HG03196 (cell line): Measurements from ENCODE around the gene GDF15.
"Not testable (repeated sequence)": the region's sequence is repeated elsewhere in the genome, so short reads cannot be mapped to it uniquely, and the experiment has no call there.

Experiments used
- ATAC-seq: cut with Tn5 transposase; IDR thresholded peaks from one replicate; pipeline ENCODE4 v1.9.1; 2021; ENCODE audit not compliant: unreplicated experiment

GDF15 gene

DNA sequence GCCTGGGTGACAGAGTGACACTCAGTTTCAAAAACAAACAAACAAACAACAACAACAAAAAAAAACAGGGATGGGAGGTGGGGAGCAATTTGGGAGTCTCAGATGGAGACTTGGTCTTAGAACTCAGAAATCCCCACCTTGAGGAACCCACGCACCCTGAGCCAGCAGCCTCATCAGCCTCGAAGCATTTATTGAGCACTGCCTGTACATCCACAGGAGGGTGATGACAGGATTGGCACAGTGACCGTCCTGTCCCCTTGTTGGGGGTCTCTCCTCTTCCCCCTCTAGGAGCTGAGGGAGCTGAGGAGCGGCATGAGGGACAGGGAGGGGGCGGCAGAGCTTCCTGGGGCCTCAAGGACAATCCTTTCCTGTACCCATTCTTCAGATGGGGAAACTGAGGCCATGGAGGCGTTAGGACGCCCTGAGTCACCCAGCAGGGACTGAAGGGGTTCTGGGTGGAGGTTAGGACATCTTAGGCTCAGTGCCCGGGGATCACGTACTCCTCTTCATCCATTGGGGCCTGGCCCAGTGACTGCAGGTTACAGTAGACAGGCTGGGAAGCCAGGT lies 5.6 kb downstream of the GDF15 start:
- ATAC-seq: no peak

DNA sequence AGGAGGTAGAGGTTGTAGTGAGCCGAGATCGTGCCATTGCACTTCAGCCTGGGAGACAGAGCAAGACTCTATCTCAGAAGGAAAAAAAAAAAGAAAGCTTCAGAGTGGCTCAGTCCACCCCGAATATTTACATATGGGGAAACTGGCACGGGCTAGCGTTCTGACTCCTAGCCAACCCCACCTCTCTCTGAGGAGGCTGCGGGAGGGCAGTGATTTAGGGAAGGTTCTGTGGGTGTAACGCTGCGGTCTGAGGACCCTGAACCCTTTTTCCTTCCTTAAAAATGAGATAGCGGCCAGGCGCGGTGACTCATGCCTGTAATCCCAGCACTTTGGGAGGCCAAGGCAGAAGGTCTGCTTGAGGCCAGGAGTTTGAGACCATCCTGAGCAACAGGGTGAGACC lies 6.5 kb downstream of the GDF15 start:
- ATAC-seq: no peak

DNA sequence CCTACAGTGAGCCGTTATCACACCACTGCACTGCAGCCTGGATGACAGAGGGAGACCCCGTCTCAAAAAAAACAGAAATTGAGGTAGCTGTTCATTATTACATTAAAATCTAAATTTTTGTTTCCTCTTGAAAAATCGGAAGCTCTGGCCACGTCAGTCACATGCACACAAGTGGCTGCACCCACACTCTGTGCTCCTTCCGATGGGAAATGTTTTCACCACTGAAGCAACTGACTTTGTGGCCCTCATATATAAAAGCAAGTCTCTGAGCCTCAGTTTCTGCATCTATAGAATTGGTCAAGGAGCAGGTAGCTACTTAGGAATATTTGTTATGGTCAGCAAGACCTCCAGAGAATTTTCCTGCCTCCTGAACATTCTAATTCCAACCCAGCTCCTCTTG lies 7.0 kb downstream of the GDF15 start:
- no peak for ATAC-seq

DNA sequence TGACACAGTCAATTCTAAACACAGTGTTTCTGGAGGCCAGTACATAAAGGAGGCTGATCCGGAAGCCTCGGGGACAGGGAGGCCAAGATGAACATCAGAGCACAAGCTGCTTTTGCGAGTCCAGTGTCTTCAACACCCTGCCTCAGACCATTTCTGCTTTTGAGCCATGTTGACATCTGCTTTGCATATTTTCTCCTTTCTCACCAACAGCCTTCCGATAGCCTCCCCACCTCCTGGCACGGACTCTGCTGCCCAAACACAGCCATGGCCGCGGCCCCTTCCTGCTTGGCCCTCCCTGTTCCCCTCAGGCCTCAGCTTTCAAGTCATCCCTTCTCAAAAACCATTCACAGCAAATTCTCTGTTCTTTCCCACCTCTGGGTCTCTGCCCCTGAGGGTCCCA lies 7.9 kb downstream of the GDF15 start:
- no peak for ATAC-seq

DNA sequence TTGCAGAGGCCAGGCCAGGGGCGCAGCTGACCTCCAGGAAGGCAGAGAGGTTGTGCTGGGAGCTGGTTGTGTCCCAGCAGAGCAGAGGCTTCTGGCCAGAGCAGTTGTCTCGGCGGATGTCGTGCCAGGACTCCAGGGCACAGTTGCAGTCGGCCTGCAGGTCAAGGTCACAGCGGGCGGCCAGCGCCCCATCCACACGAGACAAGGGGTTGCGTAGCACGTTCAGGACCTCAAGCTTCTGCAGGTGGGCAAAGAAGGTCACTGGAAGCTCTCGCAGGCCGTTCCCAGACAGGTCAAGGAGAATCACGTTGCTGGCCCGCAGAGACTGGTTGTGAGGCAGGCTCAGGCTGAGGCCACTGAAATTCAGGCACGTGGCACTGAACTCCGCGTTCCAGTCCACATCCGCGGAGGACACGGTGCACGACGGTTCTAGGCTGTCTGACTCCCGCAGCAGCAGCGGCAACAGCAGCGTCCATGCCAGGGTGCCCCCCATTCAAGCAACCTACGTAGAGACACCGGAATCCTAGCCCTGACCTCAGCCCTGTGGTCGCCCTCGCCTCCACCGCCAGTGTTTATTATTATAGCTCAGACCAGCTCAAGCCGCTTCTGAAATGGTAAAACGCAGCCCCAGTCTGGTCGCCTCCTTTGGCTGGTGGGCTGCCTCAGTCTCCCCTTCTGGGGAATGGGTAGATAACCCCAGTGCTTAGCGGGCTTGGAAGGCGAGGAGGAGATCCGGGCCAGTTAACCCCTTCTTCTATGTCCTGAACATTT lies 10.7 kb downstream of the GDF15 start:
- ATAC-seq: no peak

DNA sequence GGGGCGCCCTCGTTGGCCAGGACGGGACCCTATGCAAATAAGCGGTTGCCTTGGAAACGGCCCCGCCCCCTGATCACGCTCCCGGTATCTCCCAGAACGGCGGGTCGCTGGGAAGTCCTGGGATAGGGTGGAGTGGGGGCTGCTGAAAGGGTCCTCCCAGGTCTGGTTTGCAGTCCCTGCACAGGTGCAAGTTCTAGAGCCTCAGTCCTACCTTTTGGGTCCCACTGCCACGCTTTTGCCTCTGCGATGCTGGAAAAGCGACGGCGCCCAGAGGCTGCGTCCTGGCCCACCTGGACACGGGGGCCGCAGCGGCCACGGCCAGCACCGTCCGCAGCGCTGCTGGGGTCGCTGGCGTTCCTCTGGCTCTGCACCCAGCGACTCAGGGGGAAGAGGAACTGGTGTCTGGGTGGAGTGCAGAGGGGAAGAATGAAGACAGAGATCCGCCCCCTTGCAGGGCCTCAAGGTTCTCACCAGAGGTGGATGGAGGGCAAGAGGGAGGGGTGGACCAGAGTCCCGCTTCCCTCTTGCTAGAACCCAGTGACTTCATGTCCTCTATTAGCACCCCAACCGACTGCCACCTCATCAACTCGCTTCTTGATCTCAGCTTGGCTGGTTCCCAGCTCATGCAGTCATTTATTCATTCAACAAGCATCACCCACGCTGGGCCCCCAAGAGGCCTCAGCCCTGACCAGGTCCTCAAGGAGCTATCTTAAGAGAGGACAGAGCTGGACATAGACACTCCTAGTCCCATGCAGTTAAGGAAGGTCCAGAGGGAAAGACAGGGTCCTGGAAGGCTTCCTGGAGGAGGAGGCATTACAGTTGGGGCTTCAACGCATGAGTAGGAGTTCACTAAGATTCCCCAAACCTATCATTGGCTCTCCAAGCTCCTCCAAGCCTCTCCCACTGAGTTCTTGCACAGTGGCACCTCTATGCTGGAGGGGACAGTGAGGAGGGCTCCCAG lies 11.6 kb downstream of the GDF15 start, which contains the start of gene LRRC25:
Gene LRRC25 (minus strand): TSS at position 381 of the 961 bp plus-strand sequence. CDS start 659 bp downstream, outside the sequence.
- ATAC-seq: no peak

DNA sequence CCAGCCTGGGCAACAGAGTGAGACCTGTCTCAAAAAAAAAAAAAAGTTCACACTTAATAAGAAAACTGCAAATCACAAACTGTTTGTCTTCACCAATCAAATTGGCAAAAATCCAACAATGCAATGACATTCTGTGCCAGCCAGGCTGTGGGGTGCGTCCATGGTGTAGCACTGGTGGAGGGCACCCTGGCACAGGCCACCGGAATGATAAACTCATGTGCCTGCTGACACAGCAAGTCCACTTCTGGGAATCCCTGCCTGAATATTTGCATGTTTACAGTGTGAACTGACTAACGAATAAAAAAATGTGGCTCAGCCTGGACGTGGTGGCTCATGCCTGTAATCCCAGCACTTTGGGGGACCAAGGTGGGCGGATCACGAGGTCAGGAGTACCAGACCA lies 13.1 kb downstream of the GDF15 start:
- no peak for ATAC-seq

DNA sequence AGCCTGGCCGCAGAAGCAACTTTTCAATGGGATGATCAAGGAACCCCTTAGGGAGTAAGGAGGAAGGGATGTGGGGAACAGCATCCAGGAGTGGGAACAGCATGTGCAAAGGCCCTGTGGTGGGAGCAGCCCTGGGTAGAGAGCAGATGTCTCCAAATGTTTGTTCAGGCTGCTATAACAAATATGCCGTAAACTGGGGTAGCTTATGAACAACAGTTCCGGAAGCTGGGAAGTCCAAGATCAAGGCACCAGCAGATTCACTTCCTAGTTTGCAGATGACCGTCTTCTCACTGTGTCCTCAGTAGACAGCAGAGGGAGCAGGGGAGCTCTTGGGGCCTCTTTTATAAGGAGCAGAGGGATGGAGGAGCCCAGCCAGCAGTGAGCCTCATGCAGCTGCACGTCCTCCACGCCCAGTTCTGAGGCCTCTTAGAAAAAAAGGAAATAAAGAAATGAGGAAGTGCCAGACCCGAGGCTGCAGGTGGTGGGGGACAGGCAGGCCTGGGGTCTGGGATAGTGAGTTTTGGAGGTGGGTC lies 15.7 kb downstream of the GDF15 start:
- no peak for ATAC-seq

DNA sequence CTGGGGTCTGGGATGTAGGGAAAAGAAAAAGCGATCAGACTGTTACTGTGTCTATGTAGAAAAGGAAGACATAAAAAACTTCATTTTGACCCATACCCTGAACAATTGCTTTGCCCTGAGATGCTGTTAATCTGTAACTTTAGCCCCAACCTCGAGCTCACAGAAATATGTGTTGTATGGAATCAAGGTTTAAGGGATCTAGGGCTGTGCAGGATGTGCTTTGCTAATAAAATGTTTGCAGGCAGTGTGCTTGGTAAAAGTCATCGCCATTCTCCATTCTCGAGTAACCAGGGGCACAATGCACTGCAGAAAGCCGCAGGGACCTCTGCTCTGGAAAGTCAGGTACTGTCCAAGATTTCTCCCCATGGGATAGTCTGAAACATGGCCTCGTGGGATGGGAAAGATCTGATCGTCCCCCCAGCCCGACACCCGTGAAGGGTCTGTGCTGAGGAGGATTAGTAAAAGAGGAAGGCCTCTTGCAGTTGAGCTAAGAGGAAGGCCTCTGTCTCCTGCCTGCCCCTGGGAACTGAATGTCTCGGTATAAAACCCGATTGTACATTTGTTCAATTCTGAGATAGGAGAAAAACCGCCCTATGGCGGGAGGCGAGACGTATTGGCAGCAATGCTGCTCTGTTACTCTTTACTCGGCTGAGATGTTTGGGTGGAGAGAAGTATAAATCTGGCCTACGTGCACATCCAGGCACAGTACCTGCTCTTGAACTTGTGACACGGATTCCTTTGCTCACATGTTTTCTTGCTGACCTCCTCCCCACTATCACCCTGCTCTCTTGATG lies 16.7 kb downstream of the GDF15 start:
- ATAC-seq: not testable (repeated sequence)

DNA sequence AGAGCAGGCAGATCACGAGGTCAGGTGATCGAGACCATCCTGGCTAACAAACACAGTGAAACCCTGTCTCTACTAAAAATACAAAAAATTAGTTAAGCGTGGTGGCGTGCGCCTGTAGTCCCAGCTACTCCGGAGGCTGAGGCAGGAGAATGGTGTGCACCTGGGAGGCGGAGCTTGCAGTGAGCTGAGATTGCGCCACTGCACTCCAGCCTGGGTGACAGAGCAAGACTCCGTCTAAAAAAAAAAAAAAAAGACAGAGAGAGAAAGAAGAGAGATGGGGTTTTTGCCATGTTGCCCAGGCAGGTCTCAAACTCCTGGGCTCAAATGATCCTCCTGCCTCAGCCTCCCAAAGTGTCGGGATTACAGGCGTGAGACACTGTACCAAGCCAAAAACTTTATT lies 19.8 kb downstream of the GDF15 start:
- ATAC-seq: not testable (repeated sequence)

DNA sequence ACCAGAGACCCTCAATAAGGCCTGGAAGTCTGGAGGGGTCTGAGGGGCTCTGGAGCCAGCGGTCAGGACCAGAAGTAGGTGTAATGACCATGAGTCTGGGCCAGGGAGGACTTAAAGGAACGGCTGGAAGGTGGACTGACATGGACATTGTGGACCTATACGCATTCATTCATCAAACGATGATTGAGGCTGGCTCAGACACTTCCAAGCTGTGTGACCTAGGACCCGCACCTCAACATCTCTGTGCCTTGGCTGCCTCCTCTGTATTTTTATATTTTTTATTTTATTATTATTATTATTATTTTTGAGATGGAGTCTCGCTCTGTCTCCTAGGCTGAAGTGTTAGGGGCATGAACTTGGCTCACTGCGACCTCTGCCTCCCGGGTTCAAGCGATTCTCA lies 20.8 kb downstream of the GDF15 start:
- ATAC-seq: no peak

DNA sequence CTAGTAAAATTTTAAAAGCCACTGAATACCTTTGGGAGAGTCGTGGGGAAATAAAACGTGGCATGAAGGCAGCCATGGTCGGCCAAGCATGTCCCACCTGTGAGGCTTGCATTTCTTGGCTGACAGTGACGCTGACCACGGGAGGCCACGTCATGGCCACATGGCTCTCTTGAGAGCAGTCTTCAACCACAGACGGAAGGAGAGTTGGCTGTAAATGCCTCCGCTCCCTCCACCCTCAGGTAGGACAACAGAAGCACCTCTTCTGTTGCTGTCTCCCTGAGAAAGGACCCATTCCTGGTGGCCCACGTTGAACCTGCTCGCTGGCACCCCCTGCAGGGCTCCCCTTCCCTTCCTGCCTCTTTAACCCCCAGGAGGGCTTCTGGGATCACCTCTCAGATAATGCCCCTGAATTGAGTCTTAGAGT lies 22.1 kb downstream of the GDF15 start:
- ATAC-seq: peak; percentile 76

DNA sequence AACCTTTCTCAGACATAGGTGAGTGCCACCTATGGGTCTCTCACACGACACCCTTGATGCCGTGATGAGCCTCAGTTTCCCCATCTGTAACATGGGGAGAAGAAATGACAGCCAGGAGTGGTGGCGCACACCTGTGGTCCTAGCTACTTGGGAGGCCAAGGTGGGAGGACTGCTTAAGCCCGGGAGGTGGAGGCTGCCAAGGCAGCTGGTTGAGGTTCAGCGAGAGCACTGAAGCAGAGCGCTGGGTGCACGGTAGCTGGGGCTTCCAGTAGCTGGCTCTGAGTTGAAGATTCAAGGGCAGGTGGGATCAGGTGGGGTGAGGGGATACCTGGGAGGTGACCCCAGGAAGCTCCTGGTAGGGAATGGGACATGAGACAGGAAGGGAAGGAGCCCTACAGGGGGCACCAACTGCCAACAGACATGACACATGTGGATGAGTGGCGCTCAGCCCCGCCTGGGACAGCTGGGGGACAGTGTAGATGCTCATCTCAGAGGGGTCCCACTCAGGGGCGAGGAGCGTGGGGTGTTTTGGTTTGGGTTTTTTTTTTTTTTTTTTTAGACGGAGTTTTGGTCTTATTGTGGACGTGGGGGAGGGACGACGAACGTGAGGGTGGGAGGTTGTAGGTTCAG lies 26.8 kb downstream of the GDF15 start:
- ATAC-seq: no peak

DNA sequence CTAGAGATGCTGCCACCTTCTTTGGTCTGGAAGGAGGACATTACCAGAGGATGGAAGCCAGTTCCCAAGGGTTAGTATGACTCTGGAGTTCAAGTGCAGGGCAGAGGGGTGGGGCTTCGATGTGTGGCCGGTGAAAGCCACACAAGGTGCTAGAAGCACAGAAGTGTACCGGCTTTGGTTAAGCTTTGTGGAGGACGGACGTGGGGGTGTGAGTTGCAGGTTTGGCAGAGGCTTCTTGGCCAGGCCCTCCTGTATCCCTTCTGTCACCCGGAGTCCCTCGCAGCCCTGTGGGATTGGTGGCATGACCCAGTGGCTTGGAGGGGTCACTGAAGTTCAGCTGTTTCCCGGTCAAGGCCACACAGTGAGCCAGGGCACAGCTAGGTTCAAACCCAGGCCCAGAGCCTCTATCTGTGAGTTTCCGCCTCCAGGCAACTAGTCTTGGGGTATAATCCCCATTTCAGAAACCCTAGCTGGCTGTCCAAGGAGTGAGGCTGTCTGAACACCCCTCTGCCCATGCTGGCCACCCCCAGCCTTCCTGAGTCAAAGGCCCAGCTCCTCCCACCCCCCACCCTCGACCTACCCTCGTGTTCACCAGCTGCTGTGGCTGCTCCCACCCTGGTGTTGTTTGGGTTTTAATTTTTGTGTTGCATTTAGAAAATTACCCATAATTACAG lies 28.7 kb downstream of the GDF15 start:
- no peak for ATAC-seq

DNA sequence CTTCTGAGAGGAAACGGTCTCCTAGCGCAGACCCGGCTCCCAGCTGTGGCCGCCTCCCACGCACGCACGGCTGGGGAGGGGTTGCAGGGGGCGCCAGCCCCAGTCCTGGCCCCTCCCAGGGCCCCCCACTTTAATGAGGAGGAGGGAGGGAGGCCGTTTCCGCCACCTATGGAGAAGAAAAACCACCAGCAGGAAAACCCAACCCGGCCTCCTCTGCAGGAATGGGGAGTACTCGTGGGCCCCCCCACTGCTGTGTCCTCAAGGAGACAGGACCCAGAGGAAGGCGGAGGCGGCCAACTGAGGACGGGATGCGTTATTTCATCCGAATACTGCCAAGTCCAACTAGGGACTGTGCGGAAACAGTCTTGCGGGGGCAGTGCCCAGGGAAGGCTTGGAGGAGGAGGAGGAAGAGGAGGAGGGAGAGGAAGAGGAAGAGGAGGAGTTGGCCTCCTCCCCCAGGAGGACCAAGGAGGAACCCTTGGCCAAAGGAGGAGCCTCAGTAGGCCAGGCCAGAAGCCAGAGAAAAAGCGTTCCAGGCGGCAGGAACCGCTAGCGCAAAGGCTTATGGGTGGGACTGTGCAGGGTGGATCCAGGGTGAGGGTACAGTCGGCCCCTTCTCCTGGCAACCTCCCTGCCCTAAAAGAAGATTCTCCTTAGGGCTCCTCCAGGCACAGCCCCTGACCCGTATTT lies 29.4 kb downstream of the GDF15 start:
- no peak for ATAC-seq

DNA sequence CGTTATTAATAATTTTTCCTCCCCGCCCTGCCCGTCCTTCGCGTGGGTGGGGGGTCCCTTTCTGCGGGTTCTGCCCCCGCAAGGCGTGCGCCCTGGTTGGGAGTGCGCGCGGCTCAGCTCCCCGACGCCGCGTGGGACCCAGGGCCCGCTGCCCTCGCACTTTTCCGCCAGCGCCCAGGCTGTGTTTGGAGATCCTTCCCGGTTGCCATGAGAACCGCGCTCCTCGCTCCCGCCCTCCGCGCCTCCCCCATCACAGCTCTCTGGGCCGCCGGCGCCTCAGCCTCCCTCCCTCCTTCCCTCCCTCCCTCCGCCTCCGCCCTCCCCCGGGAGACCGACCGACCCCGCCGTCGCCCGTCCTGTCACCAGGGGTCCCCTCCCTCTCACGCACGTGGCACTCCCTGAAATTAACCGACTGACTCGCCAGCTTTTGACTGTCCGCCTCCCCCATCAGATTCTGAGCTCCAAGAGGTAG lies 30.9 kb downstream of the GDF15 start:
- no peak for ATAC-seq

DNA sequence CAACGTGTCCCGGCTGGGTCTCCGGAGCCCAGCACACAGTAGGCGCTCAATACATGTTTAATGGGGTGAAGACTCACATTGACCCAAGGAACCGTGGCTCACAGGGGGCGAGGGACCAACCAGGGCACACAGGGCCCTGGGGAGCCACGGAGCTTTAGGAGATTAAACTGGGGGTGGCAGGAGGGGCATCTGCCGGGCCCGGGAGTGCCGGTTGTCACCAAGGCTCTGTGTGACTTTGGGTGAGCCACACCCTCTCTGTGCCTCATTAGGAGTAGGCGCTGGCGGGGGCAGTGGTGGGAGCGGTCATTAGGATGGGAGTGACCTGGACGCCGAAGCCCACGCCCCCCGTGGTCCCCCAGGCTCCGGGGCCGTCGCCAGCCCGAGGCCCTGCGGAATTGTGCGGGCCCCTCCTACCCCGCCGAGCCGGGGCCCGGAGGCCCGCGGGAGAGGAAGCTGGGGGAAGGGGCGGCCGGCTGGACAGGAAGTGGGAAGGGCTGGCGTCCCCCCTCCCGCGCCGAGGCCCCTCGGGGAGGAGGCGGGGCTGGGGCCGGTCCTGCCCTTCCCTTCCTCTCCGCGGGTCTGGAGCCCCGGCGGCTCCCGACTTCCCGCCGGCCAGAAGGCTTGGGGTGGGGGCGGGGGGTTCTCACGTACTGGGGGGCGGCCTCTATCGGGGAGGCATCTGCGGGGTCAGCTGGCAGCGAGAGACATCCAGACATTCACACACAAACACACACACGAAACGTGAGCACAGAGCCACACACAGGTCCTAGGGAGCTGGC lies 31.5 kb downstream of the GDF15 start:
- ATAC-seq: no peak

DNA sequence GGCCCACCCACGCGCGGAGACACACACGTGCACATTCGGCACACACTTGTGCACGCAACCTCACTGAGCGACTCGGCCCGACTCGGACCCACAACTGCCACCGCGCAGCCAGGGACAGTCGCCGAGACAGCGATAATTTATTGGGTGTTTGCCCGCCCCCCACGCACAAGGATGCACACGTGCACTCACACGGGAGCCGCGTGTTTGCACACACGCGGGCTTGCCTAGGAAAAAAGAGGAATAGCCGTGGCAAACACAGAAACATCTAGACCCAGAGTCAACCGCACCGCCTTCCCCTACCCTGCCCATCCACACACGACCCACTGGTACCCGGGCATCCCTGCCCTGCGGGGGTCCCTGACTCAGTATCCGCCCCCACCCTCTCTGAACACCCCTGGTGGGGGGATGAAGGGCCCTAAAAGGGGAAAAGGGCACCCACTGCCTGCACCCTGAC lies 32.1 kb downstream of the GDF15 start:
- no peak for ATAC-seq
